ENCODE data around the gene TNFAIP6. TPM values are rescaled to one million over a fixed set of nuclear protein-coding genes. Genes with fewer than 3 reads are reported as not detected.

Gene TNFAIP6
- total RNA-seq, 4 donors from 2014 or later = 0.57 to 5.9 (median 3.9) TPM

DNA sequence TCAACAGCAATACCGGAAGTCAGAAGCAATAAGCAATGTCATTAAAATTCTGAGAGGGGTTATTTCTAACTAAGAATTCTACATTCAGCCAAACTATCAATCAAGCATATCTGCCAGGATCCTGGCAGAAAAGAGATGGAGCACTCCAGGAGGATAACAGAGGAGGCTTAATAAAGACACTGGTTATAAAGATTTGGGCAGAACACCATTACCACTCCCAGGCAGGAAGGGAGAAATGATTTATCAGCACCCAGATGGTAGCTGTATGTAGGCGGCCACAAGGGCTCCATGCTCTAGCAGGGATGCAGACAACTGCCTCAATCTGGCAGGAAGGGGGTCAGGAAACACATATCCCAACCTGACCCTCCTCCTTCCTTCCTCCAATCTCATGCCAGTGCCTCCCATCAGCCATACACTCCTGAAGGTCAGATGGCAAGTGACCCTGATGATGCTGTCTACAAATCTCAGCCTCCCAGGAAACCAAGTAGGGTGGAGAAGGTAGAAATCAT, 20.5 kb upstream of the TNFAIP6 start:
- TF ChIP-seq, protein P1, sequence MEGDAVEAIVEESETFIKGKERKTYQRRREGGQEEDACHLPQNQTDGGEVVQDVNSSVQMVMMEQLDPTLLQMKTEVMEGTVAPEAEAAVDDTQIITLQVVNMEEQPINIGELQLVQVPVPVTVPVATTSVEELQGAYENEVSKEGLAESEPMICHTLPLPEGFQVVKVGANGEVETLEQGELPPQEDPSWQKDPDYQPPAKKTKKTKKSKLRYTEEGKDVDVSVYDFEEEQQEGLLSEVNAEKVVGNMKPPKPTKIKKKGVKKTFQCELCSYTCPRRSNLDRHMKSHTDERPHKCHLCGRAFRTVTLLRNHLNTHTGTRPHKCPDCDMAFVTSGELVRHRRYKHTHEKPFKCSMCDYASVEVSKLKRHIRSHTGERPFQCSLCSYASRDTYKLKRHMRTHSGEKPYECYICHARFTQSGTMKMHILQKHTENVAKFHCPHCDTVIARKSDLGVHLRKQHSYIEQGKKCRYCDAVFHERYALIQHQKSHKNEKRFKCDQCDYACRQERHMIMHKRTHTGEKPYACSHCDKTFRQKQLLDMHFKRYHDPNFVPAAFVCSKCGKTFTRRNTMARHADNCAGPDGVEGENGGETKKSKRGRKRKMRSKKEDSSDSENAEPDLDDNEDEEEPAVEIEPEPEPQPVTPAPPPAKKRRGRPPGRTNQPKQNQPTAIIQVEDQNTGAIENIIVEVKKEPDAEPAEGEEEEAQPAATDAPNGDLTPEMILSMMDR (IDR thresholded peaks at IDR 0.05; ENCODE audit: low read depth) = no peak

DNA sequence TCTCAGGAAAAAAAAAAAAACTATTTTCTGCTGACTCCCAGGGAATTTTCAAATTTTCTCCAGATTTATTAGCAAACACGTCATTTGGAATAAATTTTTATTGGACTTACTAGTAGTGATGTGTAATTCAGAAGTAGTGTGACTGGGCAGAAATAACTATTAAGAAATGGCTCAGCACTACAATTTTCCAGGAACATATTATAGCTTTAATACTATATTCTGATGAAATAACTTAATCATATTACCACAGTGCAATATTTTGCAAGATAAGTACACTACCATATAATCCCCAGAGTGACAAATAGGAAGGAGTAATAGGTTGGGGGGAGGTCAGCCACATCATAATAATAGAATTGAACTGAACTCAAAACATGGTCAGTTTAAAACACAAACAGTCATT, 19.7 kb upstream of the TNFAIP6 start:
- TF ChIP-seq, protein P1 (IDR thresholded peaks at IDR 0.05; ENCODE audit: low read depth) = no peak

GRCh38 chr2:151338115-151338514, 19.3 kb upstream of the TNFAIP6 start:
- TF ChIP-seq, protein P1 (IDR thresholded peaks at IDR 0.05; ENCODE audit: low read depth) = no peak

- TF ChIP-seq, protein P1 (IDR thresholded peaks at IDR 0.05; ENCODE audit: low read depth) = no peak
These were observed 14.3 kb upstream of the TNFAIP6 start for GRCh38 chr2:151343073-151343472.

GRCh38 chr2:151344906-151345305, 12.5 kb upstream of the TNFAIP6 start:
- TF ChIP-seq, protein P1 (IDR thresholded peaks at IDR 0.05; ENCODE audit: low read depth) = no peak

- TF ChIP-seq, protein P1 (IDR thresholded peaks at IDR 0.05; ENCODE audit: low read depth) = no peak
These were observed 10.1 kb upstream of the TNFAIP6 start for GRCh38 chr2:151347294-151347693.

- TF ChIP-seq, protein P1 (IDR thresholded peaks at IDR 0.05; ENCODE audit: low read depth) = no peak
These were observed 9.5 kb upstream of the TNFAIP6 start for GRCh38 chr2:151347906-151348305.
